HG03097 (cell line): ENCODE results near the gene EXOC4.
"Not testable (repeated sequence)": the region's sequence is repeated elsewhere in the genome, so short reads cannot be mapped to it uniquely, and the experiment has no call there.

ENCODE experiments used
- ATAC-seq: cut with Tn5 transposase; IDR thresholded peaks from one replicate; pipeline ENCODE4 v1.9.1; 2021; ENCODE audit not compliant: unreplicated experiment, low FRiP score

EXOC4 gene

DNA sequence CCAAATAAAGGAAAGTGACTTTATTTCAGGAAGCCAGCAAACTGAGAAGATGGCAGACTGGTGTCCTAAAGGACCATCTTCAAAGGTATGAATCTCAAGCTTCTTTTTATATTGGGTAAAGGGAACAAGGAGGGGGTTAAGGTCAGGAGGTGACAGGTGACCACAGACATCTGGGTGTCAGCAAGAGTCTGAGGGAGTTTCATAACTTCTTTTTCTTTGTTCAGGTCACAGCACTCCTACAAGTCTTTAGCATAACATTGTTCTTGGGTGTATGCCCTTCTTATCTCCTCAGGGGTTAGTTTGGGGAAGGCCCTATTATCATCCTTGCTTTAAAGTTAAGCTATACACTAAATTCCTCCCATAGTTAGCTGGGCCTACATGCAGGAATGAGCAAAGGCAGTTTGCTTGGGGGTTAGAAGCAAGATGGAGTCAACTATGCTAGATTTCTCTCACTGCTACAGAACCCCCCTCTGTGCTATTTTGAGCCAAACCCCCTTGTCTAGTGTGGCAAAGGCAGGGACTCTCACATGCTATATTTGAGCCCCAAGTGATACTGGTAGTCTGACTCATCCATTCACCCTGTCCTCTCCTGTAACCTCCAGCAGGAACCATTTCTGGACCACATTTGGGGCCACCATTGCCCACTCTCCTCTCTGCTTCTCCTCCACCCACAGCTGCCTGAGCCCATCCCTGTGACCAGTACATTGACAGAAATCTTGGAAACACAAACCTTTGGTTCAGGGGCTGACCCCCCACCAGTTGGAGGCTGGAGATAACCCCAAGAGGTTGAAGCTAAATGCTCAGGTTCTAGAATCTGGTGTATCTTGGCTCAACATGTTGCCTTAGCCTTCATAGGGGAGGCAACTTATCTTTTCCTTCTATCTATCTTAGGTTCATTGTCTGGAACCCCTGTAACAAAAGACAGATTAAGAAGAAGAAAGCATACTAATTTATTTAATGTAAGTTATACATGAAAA, 818.8 kb downstream of the EXOC4 start:
- ATAC-seq = no peak

DNA sequence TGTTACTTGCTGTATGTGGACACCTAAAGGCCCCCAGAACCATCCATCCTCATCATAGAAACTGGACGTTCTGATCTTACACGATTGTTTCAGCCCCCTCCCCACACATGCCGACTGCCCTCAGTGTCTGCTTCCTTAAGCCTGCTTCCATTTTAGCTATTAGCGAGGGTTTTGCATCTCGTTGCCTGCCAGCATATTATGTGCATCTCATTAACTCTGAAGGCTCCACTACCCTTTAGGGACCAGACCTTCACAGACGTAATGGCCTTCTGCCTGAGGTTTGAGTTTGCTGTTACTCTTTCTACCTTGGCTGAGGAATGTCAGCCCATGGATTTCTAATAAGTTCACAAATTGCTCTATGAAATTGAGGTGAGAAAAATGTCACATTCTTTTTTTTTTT, 820.4 kb downstream of the EXOC4 start:
- no peak for ATAC-seq

DNA sequence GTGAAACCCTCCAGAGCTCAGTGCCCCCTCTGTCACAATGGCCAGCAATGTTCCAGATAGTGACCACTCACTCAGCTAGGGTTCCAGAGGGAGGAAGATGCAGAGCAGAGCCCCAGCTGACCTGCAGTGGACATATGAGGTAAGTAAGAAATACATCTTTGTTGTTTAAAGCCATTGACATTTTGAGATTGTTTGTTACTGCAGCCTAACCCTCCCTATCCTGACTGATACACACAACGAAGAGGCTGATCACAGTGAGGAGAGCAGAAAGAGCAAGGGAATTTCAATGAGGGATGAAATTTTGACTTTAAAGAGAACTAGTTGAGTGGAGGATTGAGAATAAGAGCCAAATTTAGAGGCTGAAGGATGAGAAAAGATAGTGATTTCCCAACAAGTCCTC, 822.9 kb downstream of the EXOC4 start:
- no peak for ATAC-seq

DNA sequence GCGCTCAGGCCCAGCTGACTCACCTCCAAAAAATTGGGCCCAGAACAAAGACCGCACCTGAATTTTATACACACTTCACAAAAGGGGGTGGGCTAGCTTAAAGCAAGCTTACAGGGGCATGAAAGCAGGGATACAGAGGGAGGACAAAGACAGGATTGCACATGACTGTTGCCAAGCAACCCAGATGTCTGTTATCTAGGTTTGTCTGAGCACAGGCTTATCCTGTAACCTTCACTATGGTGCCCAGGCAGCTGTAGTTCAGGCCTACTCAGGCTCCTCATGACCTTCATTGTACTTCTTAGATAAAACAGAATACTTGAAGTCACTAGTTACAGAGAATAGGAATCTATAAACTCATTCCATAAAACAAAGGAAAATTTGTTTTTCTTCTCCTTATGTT, 824.7 kb downstream of the EXOC4 start:
- ATAC-seq = not testable (repeated sequence)

DNA sequence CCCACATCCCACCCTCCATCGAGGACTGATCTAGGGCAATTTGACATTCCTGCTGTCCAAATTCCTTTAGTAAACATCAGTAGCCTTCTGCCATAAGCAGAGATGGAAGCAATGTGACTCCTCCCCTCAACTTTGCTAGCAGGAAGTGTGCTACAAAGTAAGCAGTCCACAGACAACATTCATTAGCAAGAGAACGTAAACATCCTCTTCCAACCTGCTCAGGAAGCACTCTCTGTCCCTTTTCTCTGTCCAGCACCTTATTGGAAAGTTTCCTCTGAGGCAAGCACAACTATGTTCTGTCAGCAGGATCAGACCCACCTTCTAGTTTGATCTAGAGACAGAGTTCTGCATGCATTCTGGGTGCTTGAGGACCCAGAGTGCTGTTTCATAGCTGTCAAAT, 826.1 kb downstream of the EXOC4 start:
- ATAC-seq = no peak

DNA sequence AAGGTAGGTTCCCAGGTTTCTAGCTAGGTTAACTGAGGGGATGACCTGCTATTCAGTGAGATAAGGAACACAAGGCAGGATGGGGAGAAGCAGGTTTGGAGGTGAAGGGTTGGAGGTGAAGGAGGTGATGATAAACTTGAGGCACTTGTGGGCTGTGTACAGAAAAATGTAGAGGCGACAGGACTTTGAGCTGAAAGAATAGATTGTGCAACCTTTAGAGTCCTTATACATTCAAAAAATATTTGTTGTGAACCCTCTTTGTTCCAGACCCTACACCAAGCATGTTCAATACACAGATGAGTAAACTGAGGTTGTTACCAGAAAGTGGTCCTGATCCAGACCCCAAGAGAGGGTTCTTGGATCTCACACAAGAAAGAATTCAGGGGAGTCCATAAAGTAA, 828.8 kb downstream of the EXOC4 start:
- ATAC-seq = no peak

DNA sequence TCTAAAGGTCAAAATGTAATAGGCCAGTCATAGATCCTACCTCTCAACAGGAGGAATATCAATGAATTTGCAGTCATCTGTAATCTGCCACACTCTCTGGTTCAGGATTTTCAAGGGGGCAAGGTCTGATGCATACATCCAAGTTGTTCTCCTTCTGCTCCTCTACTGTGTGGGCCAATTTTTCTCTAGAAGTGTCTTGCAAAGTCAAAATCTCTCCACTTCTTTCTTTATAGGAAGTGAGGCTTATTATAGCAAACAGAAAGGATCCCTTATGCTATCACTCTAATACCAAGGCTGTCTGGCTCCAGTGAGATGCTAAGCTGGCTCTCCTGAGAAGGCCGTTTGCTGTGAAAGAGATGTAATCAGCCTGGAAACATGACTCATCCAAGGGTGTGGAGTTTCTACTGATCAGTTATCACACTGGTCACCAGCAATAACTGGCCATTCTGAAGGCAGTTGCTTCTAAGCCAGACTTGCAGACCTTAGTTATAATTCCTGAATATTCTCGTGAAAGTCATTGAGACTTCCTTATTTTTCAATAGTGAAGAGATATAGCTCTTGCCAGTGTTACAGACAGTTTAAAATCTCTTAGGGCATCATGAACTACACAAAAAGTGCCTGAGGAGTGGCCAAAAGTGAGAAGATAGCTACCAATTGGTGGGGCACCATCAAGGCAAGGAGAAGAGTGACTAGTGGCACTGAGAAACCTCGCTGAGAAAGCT, 831.0 kb downstream of the EXOC4 start:
- no peak for ATAC-seq

DNA sequence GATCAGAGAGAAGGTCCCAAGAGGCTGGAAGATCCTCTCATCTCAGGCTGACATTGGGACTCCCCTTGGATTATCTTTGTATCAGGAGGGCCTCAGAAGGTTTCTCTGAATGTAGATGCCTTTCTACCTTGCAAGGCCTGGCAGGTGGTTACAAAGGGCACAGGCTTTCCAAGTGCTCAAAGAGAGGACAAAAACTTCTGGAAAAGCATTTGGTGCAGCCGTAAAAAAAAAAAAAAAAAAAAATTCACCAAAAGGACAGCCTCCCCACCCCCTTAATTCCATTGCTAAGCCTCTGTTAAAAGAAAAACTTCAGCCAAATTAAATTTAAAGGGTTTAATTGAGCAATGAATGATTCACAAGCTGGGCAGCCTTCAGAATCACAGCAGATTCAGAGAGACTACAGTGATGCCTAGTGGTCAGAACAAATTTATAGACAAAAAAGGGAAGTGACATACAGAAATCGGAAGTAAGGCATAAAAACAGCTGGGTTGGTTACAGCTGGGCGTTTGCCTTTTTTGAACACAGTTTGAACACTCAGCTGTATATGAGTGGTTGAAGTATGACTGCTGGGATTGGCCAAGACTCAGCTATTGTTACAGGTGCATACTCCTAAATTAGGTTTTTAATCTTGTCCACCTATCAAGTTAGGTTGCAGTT, 831.7 kb downstream of the EXOC4 start:
- ATAC-seq = no peak

DNA sequence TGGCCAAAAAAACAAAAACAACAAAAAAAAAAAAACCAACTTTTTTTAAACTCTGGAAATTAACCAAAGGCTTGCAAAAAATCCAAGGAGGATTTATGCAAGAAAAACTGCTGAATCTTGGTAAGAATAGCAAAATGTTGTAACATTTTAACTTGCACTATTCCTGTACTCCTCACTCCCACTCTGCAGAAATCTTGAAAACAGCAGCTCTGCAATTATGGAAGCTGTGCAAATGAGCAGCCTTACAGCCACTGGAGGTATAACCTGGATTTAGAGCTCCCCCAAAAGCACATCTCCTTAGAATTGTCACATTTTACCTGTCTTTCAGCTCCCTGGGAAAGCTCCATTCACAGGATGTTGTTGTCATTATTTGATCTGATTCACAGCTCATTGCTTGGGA, 832.4 kb downstream of the EXOC4 start:
- no peak for ATAC-seq

DNA sequence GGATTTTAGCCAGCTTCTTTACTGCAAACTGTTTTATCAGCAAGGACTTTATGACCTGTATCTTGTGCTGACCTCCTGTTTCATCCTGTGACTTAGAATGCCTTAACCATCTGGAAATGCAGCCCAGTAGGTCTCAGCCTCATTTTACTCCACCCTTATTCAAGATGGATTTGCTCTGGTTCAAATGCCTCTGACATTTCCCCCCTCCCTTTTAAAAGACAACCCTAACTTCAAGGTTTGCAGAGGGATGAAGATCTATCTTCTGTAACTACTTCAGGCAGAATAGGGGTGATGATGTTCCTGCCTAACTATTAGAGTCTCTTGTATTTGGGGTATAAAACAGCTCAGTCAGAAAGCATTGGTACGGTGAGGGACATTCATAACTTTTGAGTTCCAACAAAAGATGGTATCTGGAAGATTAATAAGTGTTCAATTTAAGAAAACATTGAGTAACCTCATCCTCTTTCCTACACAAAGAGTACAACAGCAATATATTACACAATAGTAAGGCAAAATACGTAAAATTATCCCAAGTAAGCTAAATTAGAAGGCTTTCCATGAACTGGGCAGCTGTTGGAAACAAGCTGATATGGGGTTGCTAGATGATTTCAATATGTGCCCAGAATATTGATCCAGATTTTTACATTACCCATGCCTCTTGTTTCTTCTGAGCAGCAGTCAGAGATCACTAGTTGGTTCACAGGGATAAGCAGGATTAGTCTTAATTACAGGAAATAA, 834.3 kb downstream of the EXOC4 start:
- ATAC-seq = no peak

DNA sequence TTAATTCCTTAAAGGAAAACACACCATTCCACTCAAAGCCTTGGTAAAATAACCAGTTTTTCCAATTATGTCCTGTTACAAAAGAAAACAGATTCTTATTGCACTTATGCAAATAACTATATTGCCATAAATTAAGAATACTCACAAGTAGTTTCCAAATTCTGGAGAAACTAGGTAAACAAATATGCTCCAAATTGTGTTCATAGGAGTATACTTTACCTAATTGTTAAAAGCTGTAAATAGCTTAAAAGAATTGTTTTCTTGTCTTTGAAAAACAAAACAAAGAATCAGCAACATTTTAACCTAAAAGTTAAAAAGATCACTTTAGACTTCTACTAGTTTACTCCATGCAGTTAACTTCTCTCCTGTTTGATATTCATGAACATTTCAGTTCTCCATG, 835.3 kb downstream of the EXOC4 start:
- no peak for ATAC-seq

DNA sequence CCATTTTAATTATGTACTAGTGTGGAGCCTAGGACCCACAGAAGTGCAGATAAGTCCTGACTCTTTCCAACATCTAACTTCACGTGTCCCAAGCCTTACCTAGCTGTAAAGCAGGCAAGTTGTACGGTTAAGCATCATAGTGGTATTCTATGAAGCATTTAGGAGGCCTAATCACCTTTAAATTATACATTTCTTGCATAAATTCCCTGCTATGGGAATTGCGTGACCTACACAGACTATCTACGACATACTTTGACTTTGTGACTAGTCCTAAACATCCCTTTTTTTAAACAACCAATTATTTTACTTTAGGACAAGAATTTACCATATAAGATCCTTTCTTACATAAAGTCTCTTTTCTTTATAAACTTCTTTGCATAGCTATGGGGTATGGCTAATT, 836.6 kb downstream of the EXOC4 start:
- no peak for ATAC-seq

DNA sequence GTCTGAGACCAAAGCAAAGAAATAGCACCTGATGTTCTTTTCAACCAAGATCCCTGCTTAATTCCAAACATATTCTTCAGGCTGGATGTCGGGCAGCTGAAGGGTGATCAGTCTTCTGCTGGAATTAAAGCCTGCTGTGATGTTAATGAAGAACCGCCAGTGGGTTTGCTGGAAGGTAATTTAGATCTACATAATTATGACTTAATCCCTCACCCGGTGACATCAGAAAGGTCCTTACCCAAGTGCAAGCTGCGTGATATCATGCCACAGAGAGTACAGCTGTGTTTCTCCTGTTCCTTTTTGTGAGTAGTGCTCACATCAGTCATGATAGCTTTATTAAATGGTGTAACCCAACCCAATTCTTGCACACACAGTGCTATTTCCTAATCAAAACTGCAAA, 845.2 kb downstream of the EXOC4 start:
- no peak for ATAC-seq

DNA sequence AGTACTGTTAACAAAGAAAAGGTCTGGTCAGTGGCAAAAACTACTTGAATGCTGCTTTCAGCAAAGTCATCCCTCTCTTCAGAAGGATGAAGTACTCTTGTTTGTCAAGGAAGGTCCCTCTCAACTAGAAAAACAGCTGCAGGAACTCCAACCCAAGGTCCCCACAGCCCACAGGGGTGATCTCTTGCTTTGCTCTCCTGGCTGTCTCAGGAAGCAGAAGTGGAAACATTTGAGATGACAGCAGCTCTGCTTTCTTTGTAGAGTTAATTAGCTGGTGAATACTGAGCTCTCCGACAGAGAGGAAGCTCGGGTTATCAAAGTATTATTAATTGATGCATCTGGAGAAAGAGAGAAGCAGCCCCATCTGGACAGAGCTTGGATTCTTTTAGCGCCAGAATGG, 848.8 kb downstream of the EXOC4 start:
- ATAC-seq = no peak

DNA sequence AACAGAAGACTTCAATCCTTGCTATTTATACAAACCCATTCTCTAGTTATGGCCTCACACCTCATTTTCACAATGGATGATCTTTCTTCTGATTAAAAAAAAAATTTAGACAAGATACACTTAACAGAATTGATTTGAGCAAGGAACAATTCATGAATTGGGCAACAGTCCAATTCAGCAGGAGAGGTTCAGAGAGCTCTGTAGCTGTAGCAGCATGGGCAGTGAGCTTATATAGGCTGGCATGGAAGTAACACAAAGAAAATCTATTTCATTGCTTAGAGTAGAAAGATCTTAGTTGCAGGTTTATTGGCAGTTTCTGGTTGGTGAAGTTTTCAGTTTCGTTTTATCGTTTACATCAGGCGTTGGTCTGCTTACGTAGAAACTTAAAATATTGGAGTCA, 851.3 kb downstream of the EXOC4 start:
- ATAC-seq = no peak

DNA sequence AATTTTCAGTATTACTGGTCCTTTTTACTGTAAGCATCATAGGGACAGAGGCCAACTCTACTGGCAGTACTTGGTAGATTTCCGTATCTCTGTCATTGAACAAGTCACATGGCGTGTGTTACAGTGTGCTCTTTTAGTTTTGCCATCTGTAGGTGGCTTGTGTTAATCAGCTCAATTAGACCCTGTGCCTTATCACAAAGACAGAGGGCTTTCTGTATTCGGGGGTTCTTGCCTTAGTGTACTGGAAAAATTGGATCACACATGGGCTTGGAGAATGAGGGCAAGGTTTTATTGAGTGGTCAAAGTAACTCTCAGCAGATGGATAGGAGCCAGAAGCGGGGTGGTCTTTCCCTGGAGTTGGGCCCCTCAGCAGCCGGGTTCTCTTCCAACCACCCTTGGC, 853.0 kb downstream of the EXOC4 start:
- ATAC-seq = no peak

DNA sequence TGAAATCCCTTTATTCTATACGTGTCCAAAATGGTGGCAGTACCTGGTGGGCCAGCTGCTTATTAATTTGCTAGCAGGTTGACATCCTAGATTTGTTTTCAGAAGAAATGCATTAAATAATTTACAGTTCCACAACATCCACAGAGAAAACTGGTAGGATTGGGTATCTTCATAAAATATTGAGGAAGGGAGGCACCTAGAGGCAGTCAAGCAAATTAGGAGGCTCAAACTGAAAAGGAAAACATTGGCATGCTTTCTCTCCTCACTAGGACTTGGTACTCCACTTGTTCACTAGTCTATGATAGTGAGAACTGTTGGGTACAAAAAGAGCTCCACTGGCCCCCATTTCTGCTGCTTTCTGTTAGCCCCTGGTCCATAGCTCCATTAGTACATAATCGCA, 855.9 kb downstream of the EXOC4 start:
- ATAC-seq = no peak

DNA sequence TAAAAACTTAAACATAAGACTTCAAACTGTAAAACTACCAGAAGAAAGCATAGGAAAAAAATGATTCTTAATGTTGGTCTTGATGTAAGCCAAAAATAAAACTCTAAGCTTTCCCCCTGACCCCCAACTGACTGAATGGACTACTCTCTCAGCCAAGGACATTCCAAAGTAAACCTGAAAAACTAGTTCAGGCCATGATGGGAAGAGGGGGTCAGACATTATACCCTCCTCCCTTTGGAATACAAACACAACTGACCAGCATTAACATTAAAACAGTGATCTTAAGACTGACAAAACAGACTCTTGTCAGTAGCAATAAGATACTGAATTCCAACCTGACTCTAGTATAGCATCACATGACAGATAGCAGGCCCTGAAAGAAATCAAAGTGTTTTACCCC, 860.8 kb downstream of the EXOC4 start:
- ATAC-seq = no peak

DNA sequence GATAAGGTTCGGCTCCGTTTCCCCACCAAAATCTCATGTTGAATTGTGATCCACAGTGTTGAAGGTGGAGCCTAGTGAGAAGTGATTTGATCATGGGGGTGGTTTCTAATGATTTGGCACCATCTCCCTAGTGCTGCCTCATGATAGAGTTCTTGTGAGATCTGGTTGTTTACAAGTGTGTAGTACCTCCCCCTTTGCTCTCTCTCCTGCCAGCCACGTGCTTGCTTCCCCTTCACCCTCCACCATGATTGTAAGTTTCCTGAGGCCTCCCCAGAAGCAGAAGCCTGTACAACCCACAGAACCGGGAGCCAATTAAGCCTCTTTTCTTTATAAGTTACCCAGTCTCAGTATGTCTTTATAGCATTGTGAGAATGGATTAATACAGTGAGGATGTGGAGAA, 862.1 kb downstream of the EXOC4 start:
- ATAC-seq = no peak
